WTC11 (cell line): ENCODE measurements around the gene NELFCD.

ENCODE experiments used
- GABPB1 ChIP-seq: sonication (generic); formaldehyde crosslinking; IDR thresholded peaks from 2 replicates; pipeline ENCODE4 v1.8.1; 2023; ENCODE audit warnings: mild to moderate bottlenecking, missing genetic modification reagents
- IRF2 ChIP-seq: sonication (generic); formaldehyde crosslinking; IDR thresholded peaks from 2 replicates; pipeline ENCODE4 v1.8.0; 2022; ENCODE audit warnings: low read depth, missing genetic modification reagents, borderline replicate concordance
- ZNF121 ChIP-seq: sonication (generic); formaldehyde crosslinking; IDR thresholded peaks from 2 replicates; pipeline ENCODE4 v1.8.0; 2023; ENCODE audit warnings: missing genetic modification reagents
- ZNF263 ChIP-seq: sonication (generic); formaldehyde crosslinking; IDR thresholded peaks from 2 replicates; pipeline ENCODE4 v1.8.1; 2022; ENCODE audit warnings: low read depth, mild to moderate bottlenecking, moderate library complexity, missing genetic modification reagents
- TF ChIP-seq, protein P1 (sequence below): fragments of 200-600 bp; IDR thresholded peaks from 2 replicates; pipeline ENCODE4 v1.8.0; 2022; ENCODE audit warnings: antibody characterized with exemption
- TF ChIP-seq, protein P2 (sequence below): sonication (generic); formaldehyde crosslinking; IDR thresholded peaks from 2 replicates; pipeline ENCODE4 v1.8.0; 2022; ENCODE audit warnings: mild to moderate bottlenecking, missing genetic modification reagents
- TF ChIP-seq, protein P3 (sequence below): sonication (generic); formaldehyde crosslinking; IDR thresholded peaks from 2 replicates; pipeline ENCODE4 v1.8.1; 2023; ENCODE audit warnings: mild to moderate bottlenecking, moderate library complexity, missing genetic modification reagents

DNA sequence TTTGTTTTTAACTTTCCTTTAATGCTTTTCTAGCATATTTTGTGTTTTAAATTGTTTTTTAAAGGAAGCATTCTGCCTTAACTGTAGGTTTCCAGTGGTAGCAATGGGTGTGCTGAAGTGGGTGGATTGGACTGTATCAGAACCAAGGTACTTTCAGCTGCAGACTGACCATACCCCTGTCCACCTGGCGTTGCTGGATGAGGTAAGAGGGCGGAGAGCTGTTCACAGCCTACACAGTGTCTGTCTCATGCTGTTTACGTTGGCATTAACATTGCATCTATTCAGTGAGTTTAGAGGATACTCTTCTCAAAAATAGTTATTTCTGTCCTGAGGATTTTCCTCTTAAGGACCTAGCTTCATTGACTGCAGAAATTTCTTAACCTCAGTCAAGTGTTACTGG is 11.9 kb downstream of the NELFCD start:
- TF ChIP-seq, protein P1, sequence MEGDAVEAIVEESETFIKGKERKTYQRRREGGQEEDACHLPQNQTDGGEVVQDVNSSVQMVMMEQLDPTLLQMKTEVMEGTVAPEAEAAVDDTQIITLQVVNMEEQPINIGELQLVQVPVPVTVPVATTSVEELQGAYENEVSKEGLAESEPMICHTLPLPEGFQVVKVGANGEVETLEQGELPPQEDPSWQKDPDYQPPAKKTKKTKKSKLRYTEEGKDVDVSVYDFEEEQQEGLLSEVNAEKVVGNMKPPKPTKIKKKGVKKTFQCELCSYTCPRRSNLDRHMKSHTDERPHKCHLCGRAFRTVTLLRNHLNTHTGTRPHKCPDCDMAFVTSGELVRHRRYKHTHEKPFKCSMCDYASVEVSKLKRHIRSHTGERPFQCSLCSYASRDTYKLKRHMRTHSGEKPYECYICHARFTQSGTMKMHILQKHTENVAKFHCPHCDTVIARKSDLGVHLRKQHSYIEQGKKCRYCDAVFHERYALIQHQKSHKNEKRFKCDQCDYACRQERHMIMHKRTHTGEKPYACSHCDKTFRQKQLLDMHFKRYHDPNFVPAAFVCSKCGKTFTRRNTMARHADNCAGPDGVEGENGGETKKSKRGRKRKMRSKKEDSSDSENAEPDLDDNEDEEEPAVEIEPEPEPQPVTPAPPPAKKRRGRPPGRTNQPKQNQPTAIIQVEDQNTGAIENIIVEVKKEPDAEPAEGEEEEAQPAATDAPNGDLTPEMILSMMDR: no peak
- TF ChIP-seq ZNF121 (CRISPR knock-in tag): no peak
- TF ChIP-seq, protein P2, sequence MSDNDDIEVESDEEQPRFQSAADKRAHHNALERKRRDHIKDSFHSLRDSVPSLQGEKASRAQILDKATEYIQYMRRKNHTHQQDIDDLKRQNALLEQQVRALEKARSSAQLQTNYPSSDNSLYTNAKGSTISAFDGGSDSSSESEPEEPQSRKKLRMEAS (CRISPR knock-in tag): no peak
- TF ChIP-seq IRF2 (CRISPR knock-in tag): no peak
- TF ChIP-seq ZNF263: no peak
- no peak for TF ChIP-seq GABPB1 (CRISPR knock-in tag)
- TF ChIP-seq, protein P3, sequence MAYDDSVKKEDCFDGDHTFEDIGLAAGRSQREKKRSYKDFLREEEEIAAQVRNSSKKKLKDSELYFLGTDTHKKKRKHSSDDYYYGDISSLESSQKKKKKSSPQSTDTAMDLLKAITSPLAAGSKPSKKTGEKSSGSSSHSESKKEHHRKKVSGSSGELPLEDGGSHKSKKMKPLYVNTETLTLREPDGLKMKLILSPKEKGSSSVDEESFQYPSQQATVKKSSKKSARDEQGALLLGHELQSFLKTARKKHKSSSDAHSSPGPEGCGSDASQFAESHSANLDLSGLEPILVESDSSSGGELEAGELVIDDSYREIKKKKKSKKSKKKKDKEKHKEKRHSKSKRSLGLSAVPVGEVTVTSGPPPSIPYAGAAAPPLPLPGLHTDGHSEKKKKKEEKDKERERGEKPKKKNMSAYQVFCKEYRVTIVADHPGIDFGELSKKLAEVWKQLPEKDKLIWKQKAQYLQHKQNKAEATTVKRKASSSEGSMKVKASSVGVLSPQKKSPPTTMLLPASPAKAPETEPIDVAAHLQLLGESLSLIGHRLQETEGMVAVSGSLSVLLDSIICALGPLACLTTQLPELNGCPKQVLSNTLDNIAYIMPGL (CRISPR knock-in tag): no peak
